Middle frontal gyrus (tissue), 1 donor: ENCODE measurements around the gene NPIPA3.
"Not testable (repeated sequence)": the region's sequence is repeated elsewhere in the genome, so short reads cannot be mapped to it uniquely, and the experiment has no call there.

Source experiments
- DNase-seq: peaks from one replicate; pipeline ENCODE4 v3.0.0-alpha.2; 2015; ENCODE audit warnings: low spot score; ENCODE audit errors: extremely low spot score

NPIPA3 gene

DNA sequence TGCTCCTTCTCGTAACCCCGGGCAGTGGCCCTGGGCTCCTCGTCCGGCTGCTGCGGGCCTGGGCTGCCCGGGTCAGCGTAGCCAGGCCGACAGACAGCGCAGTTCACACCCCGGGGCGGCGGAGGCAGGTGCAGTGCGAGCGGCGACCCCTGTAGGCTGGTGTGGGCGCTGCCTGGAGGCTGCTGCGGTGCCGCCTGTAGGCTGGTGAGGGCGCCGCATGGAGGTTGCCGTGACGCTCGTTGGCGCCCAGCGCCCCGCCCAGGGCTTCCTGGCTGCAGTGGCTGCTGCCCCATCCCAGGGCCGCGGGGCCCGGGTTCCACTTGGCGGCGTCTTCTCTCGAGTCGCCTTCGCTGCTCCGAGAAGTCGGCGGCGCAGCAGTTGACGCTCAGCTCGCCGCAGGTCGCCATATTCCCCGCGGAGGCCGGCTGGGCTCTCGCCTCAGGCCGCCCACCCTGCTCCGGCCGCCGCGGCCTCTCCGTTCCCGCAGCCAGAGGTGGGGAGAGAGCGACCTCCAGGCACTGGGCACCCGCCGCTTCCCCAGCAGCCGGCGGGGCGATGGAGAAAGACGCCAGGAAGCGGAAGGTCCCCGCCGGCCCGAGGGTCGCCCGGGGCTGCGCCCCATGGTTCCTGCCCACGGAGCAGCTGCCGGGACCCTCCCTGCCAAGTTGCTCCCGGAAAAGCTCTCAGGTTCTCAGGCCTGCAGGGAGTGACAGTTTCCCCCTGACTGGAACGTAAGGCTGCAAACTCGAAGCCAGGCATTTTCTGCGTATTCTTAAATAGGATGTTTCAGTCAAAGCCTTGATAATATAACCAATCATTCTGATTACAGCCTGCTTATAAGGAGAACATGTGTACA lies 39.3 kb downstream of the NPIPA3 start, which contains the start of gene NPIPA2:
Gene NPIPA2 (plus strand): TSS at position 261 of the 856 bp plus-strand sequence. CDS start 5,533 bp downstream, outside the sequence.
- not testable (repeated sequence) for DNase-seq

DNA sequence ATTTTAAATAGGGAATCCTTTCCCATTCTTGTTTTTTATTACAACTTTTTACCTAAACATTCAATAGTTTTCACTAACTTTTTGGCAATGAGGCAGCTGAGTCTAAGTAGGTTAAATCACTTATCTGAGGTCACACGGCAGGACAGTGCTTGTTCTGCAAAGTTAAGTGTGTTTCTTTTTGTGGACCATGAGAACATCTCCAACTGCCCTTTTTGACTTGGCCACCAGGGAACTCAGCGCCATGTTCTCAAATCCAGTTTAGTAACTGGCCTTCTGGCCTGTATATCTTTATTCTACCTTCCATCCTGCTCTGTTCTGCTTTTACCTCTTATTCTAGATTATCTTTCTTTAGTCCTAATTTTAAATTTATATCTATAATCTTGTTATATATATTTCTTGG lies 70.4 kb downstream of the NPIPA3 start:
- DNase-seq, result not testable (repeated sequence)

DNA sequence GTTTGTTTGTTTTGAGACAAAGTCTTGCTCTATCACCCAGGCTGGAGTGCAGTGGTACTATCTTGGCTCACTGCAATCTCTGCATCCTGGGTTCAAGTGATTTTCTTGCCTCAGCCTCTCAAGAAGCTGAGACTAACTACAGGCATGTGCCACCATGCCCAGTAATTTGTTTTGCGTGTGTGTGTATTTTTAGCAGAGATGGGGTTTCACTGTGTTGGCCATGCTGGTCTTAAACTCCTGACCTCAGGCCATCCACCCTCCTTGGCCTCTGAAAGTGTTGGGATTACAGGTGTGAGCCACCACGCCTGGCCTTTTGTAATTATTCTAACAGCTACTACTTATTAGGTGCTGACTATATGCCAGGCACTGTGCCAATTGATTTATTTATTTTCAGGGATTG lies 72.4 kb downstream of the NPIPA3 start:
- DNase-seq, result not testable (repeated sequence)
